ENCODE measurements around the gene ZNF516.

Gene ZNF516

DNA sequence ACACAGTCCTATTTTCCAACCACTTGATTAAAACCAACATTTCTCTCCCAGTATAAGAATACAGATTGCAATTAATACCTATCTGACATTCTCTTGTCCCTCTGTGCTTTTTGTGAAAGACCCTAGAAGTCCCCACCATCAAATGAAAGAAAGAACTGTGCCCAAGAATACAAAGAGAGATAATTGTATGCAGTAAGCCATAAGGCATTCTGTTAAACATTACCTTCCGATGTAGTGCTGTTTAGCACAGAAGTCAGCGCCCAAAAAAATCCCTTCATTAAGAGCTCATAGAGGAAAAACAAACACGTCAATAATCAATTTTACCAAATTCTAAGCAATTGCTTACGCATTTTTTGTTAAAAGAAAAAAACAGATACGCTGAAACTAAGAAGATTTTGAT is 41.1 kb downstream of the ZNF516 start:
- Histone ChIP-seq H3K36me3 (ENCODE audit: low read depth) (peaks cover 6% of the 10 kb centered on the region; the same call in 1 of the 2 replicates), H3K27me3 (ENCODE audit: insufficient read depth, poor library complexity, severe bottlenecking) (no peaks in the 10 kb centered on the region), H3K4me3 (ENCODE audit: severe bottlenecking) (no peak overlapping the region), H3K4me1 (ENCODE audit: insufficient read depth, poor library complexity, severe bottlenecking) (peaks cover 20% of the 10 kb centered on the region), H3K27ac (ENCODE audit: poor library complexity, severe bottlenecking) (no peak overlapping the region), H3K9me3 (ENCODE audit: severe bottlenecking) (no peaks in the 10 kb centered on the region)
- DNase-seq (ENCODE audit: low spot score) (no peak), ATAC-seq (ENCODE audit: low read depth) (no peak)
- TF ChIP-seq, protein P1, sequence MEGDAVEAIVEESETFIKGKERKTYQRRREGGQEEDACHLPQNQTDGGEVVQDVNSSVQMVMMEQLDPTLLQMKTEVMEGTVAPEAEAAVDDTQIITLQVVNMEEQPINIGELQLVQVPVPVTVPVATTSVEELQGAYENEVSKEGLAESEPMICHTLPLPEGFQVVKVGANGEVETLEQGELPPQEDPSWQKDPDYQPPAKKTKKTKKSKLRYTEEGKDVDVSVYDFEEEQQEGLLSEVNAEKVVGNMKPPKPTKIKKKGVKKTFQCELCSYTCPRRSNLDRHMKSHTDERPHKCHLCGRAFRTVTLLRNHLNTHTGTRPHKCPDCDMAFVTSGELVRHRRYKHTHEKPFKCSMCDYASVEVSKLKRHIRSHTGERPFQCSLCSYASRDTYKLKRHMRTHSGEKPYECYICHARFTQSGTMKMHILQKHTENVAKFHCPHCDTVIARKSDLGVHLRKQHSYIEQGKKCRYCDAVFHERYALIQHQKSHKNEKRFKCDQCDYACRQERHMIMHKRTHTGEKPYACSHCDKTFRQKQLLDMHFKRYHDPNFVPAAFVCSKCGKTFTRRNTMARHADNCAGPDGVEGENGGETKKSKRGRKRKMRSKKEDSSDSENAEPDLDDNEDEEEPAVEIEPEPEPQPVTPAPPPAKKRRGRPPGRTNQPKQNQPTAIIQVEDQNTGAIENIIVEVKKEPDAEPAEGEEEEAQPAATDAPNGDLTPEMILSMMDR (IDR thresholded peaks at IDR 0.05; ENCODE audit: poor library complexity, severe bottlenecking) = no peak

DNA sequence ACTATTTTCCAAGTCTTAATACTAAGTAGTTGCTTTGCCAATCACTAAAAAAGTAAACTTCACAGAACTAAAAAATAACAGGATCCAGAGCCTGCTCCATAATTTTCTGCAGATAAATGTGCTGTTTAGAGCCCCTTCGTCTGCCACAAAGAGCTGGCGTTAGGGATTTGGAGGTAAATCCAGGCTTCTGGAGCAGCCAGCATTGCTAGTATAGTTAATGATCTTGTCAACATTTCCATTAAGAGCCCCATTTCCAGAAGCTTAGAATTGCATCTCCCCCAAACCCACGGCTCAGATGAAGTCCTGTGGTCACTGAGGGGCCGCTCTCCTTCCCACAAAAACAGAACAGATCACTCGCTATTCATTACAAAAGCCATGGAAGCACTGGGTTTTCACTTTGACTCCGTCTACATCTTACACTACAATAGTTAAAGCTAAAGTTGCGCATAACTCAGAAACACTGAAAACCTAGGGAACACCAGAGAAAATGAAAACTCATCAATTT is 41.9 kb downstream of the ZNF516 start:
- ATAC-seq (ENCODE audit: low read depth) = no peak
- DNase-seq (ENCODE audit: low spot score) = no peak
- Histone ChIP-seq H3K4me3 (ENCODE audit: severe bottlenecking) (no peak overlapping the region), H3K36me3 (ENCODE audit: low read depth) (0 out of 2 replicates have a peak, but pooled peaks cover 3% of the 10 kb centered on the region), H3K9me3 (ENCODE audit: severe bottlenecking) (no peaks in the 10 kb centered on the region), H3K4me1 (ENCODE audit: insufficient read depth, poor library complexity, severe bottlenecking) (peaks cover 25% of the 10 kb centered on the region), H3K27ac (ENCODE audit: poor library complexity, severe bottlenecking) (no peak overlapping the region), H3K27me3 (ENCODE audit: insufficient read depth, poor library complexity, severe bottlenecking) (no peaks in the 10 kb centered on the region)
- TF ChIP-seq, protein P1 (IDR thresholded peaks at IDR 0.05; ENCODE audit: poor library complexity, severe bottlenecking) = no peak

DNA sequence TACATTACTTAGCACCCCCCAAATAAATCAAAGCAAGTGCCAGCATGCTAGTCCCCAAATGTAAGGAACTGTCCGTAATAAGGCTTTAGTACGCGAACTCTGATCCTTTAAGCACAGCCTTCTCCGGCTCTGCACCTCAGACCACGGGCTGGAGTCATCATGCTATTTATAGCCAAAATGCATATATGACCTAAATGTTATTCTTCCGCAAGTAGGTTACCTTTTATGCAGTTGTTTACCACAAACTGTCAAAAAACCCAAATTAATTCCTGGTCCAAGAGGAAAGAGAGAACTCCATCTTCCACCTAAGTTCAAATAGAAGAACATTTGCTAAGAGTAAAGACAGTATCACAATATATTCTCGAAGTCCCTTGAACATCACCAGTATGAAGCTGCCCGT is 42.7 kb downstream of the ZNF516 start:
- no peaks in the 10 kb centered on the region for H3K27me3 ChIP-seq (ENCODE audit: insufficient read depth, poor library complexity, severe bottlenecking)
- TF ChIP-seq, protein P1 (IDR thresholded peaks at IDR 0.05; ENCODE audit: poor library complexity, severe bottlenecking) = no peak
- H3K27ac ChIP-seq (ENCODE audit: poor library complexity, severe bottlenecking) = no peak overlapping the region
- H3K9me3 ChIP-seq (ENCODE audit: severe bottlenecking) = no peaks in the 10 kb centered on the region
- H3K36me3 ChIP-seq (ENCODE audit: low read depth) = no peaks in the 10 kb centered on the region
- no peak for ATAC-seq (ENCODE audit: low read depth)
- DNase-seq (ENCODE audit: low spot score) = no peak
- H3K4me1 ChIP-seq (ENCODE audit: insufficient read depth, poor library complexity, severe bottlenecking) = peaks cover 20% of the 10 kb centered on the region
- H3K4me3 ChIP-seq (ENCODE audit: severe bottlenecking) = no peak overlapping the region

DNA sequence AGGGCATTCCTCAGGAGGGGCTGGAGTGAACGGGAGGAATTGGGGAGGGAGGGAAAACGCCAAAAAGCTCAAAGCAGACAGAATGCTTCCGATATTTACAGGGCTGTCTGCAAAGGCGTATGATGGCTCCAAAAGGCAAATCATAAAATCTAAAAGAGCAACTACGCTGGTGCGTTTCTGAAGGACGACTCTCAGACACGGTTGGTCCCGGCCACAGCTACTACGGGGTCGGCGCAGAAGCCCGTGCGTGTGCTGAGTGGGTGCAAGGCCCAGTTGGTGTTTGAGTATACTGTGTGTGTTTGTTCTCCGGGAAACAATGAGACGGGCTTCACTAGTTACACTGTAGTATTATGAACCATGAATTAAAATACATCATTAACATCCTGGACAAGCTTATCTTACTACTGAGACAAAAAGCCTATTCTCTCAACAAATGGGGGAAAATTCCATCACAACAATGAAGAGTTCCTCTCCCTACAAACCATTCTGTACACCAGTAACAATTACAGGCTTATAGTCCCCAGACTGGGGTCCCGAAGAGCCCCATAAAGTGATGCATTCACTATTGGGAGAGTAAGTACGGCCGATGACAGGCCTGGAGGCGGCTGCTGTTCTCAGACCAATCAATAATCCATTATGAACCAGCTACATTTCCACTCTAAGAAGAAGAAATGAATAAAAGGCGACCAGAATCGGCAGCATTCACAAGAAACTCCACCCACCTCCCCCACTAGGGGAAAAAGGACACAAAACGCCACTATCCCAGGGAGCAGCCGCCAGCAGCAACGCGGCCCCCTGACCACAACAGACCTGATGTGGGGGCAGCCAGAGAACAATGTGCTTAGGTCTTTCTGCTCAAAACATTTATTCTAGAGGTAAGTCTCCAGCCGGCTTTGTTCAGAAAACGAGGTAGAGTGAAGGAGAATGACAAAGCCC is 43.4 kb downstream of the ZNF516 start:
- DNase-seq (ENCODE audit: low spot score) = no peak
- no peaks in the 10 kb centered on the region for H3K9me3 ChIP-seq (ENCODE audit: severe bottlenecking)
- peak overlapping the region; percentile 55 for H3K27ac ChIP-seq (ENCODE audit: poor library complexity, severe bottlenecking)

More for the DNA sequence above, 43.4 kb downstream of the ZNF516 start:
- TF ChIP-seq, protein P1 (IDR thresholded peaks at IDR 0.05; ENCODE audit: poor library complexity, severe bottlenecking) = no peak
- H3K4me3 ChIP-seq (ENCODE audit: severe bottlenecking) = peak overlapping the region; percentile 29
- H3K4me1 ChIP-seq (ENCODE audit: insufficient read depth, poor library complexity, severe bottlenecking) = peaks cover 20% of the 10 kb centered on the region
- no peaks in the 10 kb centered on the region for H3K27me3 ChIP-seq (ENCODE audit: insufficient read depth, poor library complexity, severe bottlenecking)
- H3K36me3 ChIP-seq (ENCODE audit: low read depth) = no peaks in the 10 kb centered on the region
- ATAC-seq (ENCODE audit: low read depth) = peak; percentile 44

Data from RWPE2 (cell line).